ENCODE results near the gene PCDHA1.
"Not testable (repeated sequence)": the region's sequence is repeated elsewhere in the genome, so short reads cannot be mapped to it uniquely, and the experiment has no call there.

GRCh38 chr5:140787849-140788504 is 2.0 kb downstream of the PCDHA1 start:
- not testable (repeated sequence) for TF ChIP-seq CTCF, POLR2A (IDR thresholded peaks at IDR 0.05)

Data from adrenal gland (tissue), 5 donors.